Liver (tissue), 9 donors: Measurements from ENCODE around the gene BDH2. TPM values are rescaled to one million over a fixed set of nuclear protein-coding genes. Genes with fewer than 3 reads are reported as not detected.

Source experiments
- DNase-seq: peaks from one replicate; pipeline ENCODE4 v3.0.0-alpha.2; 2017; ENCODE audit warnings: low spot score
- H3K27ac ChIP-seq, 2 donors: one replicate each; pipeline ENCODE4 v1.7.0; 2013; ENCODE audit warnings: inconsistent platforms in 2 of 2, low read length in 2 of 2, control low read depth in 1 of 2, low read depth in 1 of 2, mild to moderate bottlenecking in 1 of 2
- H3K27me3 ChIP-seq, 4 donors: one replicate each; pipeline versions ENCODE4 v1.6.1 to v1.7.0; 2013; ENCODE audit warnings: low read length in 3 of 4, inconsistent platforms in 1 of 4, mild to moderate bottlenecking in 1 of 4, moderate library complexity in 1 of 4; ENCODE audit not compliant: control insufficient read depth in 4 of 4, insufficient read depth in 4 of 4
- H3K36me3 ChIP-seq, 4 donors: one replicate each; pipeline versions ENCODE4 v1.6.1 to v1.7.0; 2013; ENCODE audit warnings: low read length in 3 of 4, mild to moderate bottlenecking in 3 of 4, low read depth in 1 of 4, moderate library complexity in 1 of 4; ENCODE audit not compliant: control insufficient read depth in 4 of 4, insufficient read depth in 3 of 4
- H3K4me1 ChIP-seq, 4 donors: one replicate each; pipeline versions ENCODE4 v1.6.1 to v1.7.0; 2013; ENCODE audit warnings: low read length in 3 of 4, mild to moderate bottlenecking in 3 of 4, moderate library complexity in 1 of 4; ENCODE audit not compliant: control insufficient read depth in 4 of 4, insufficient read depth in 4 of 4
- H3K4me3 ChIP-seq, 3 donors: one replicate each; pipeline versions ENCODE4 v1.6.1 to v1.7.0; 2013; ENCODE audit warnings: low read length in 3 of 3, control low read depth in 1 of 3, low read depth in 1 of 3, mild to moderate bottlenecking in 1 of 3
- H3K9ac ChIP-seq, 2 donors: one replicate each; pipeline ENCODE4 v1.7.0; 2013; ENCODE audit warnings: low read length in 2 of 2, mild to moderate bottlenecking in 2 of 2, moderate library complexity in 2 of 2, control low read depth in 1 of 2, low read depth in 1 of 2
- H3K9me3 ChIP-seq, 4 donors: one replicate each; pipeline versions ENCODE4 v1.6.1 to v1.7.0; 2013; ENCODE audit warnings: low read length in 3 of 4; ENCODE audit not compliant: control insufficient read depth in 4 of 4
- ATF3 ChIP-seq: IDR thresholded peaks from 2 replicates; pipeline ENCODE4 v1.6.1; 2016; ENCODE audit warnings: antibody characterized with exemption
- CTCF ChIP-seq: fragments of 150-350 bp; IDR thresholded peaks from 2 replicates; pipeline ENCODE4 v1.5.1; 2017; ENCODE audit warnings: improper control_type of control experiment, low read depth, low read length; ENCODE audit not compliant: missing input control
- EGR1 ChIP-seq, 2 donors: IDR thresholded peaks; 2 replicates each; pipeline ENCODE4 v1.6.1; 2016 to 2018; ENCODE audit warnings: antibody characterized with exemption in 2 of 2, low read depth in 2 of 2
- FOXA1 ChIP-seq: IDR thresholded peaks from 2 replicates; pipeline ENCODE4 v1.6.1; 2016; ENCODE audit warnings: antibody characterized with exemption
- FOXA2 ChIP-seq: IDR thresholded peaks from 2 replicates; pipeline ENCODE4 v1.6.1; 2016; ENCODE audit warnings: antibody characterized with exemption
- GABPA ChIP-seq, 2 donors: IDR thresholded peaks in 1 of 2; conservative IDR thresholded peaks in 1 of 2; 2 replicates each; pipeline ENCODE4 v1.6.1; 2016; ENCODE audit warnings: antibody characterized with exemption in 2 of 2, mild to moderate bottlenecking in 1 of 2, moderate library complexity in 1 of 2
- HNF4A ChIP-seq, 2 donors: conservative IDR thresholded peaks; 2 replicates each; pipeline ENCODE4 v1.6.1; 2016; ENCODE audit warnings: antibody characterized with exemption in 2 of 2, mild to moderate bottlenecking in 2 of 2
- HNF4G ChIP-seq: IDR thresholded peaks from 2 replicates; pipeline ENCODE4 v1.6.1; 2016; ENCODE audit warnings: antibody characterized with exemption
- JUND ChIP-seq, 2 donors: IDR thresholded peaks; 2 replicates each; pipeline ENCODE4 v1.6.1; 2016; ENCODE audit warnings: antibody characterized with exemption in 2 of 2
- MAX ChIP-seq: IDR thresholded peaks from 2 replicates; pipeline ENCODE4 v1.6.1; 2016; ENCODE audit warnings: antibody characterized with exemption
- RAD21 ChIP-seq, 2 donors: IDR thresholded peaks; 2 replicates each; pipeline ENCODE4 v1.6.1; 2016; ENCODE audit warnings: antibody characterized with exemption in 2 of 2, mild to moderate bottlenecking in 2 of 2
- REST ChIP-seq: IDR thresholded peaks from 2 replicates; pipeline ENCODE4 v1.6.1; 2016; ENCODE audit warnings: antibody characterized with exemption, mild to moderate bottlenecking
- RXRA ChIP-seq, 2 donors: IDR thresholded peaks; 2 replicates each; pipeline ENCODE4 v1.6.1; 2017 to 2018; ENCODE audit warnings: antibody characterized with exemption in 2 of 2, mild to moderate bottlenecking in 1 of 2
- SP1 ChIP-seq: IDR thresholded peaks from 2 replicates; pipeline ENCODE4 v1.6.1; 2018; ENCODE audit warnings: antibody characterized with exemption, mild to moderate bottlenecking
- TAF1 ChIP-seq: conservative IDR thresholded peaks from 2 replicates; pipeline ENCODE4 v1.6.1; 2016; ENCODE audit warnings: antibody characterized with exemption, mild to moderate bottlenecking
- YY1 ChIP-seq: IDR thresholded peaks from 2 replicates; pipeline ENCODE4 v1.6.1; 2016; ENCODE audit warnings: antibody characterized with exemption, mild to moderate bottlenecking
- WGBS: extraction: QIAGEN DNeasy Blood & Tissue Kit; methylation state at CpG from one replicate; pipeline ENCODE4 v1.1.7; 2013; 5-methylcytosine and 5-hydroxymethylcytosine counted together
- polyA plus RNA-seq, 2 donors: library from polyadenylated mRNA; stranded (reverse) in 1 of 2; unstranded in 1 of 2; fragments of 200-250 nt in 1 of 2; fragments of >200 nt in 1 of 2; fragmentation: Nextera tagmentation in 1 of 2; extraction: Ambion mirVana in 1 of 2; gene quantifications; one replicate each; pipeline versions ENCODE4 v1.2.1 to v1.2.3, GENCODE V29; 2013 to 2015
- total RNA-seq, 2 donors: library from RNA; depleted of rRNA; stranded (reverse); fragments of >200 nt; gene quantifications; one replicate each; pipeline ENCODE4 v1.2.3, GENCODE V29; 2014
- donor health status: healthy.
- donor health status: healthy.
- donor health status: healthy.
- donor health status: healthy.
- donor health status: healthy.

The BDH2 gene
- total and polyA plus RNA-seq, 4 donors: 16.6 to 88.5 (median 35.5) TPM

- no peaks in the 10 kb centered on the region for H3K36me3 ChIP-seq
- H3K9ac ChIP-seq: no peak overlapping the region
- H3K4me1 ChIP-seq: peaks cover 0 to 3% (median 0%) of the 10 kb centered on the region in 4 donors
- peak in 1 of 2 donors; percentile 35 for TF ChIP-seq HNF4A (conservative IDR thresholded peaks at IDR 0.05)
- TF ChIP-seq TAF1: no peak
- H3K4me3 ChIP-seq: no peak overlapping the region
- H3K27me3 ChIP-seq: no peaks in the 10 kb centered on the region
- DNase-seq: no peak
- WGBS: 55% methylated on average over 4 of the region's 4 CpGs
- H3K27ac ChIP-seq: no peak overlapping the region
- H3K9me3 ChIP-seq: no peaks in the 10 kb centered on the region
Measured at GRCh38 chr4:103108542-103108941, 8.9 kb upstream of the BDH2 start.

GRCh38 chr4:103105558-103106356 is 6.1 kb upstream of the BDH2 start:
- WGBS: 98% methylated on average over 2 of the region's 2 CpGs
- H3K4me1 ChIP-seq: peaks cover 0 to 3% (median 0%) of the 10 kb centered on the region in 4 donors
- no peak overlapping the region for H3K27ac ChIP-seq
- no peaks in the 10 kb centered on the region for H3K36me3 ChIP-seq
- DNase-seq: no peak
- H3K9ac ChIP-seq: no peak overlapping the region
- H3K27me3 ChIP-seq: no peaks in the 10 kb centered on the region
- no peak overlapping the region for H3K4me3 ChIP-seq
- H3K9me3 ChIP-seq: no peaks in the 10 kb centered on the region
- TF ChIP-seq RAD21 (IDR thresholded peaks at IDR 0.05) (no peak), RXRA (IDR thresholded peaks at IDR 0.05) (no peak), ATF3 (no peak), FOXA2 (no peak), TAF1 (no peak), CTCF (no peak), JUND (IDR thresholded peaks at IDR 0.05) (no peak)

GRCh38 chr4:103104886-103105285 is 5.3 kb upstream of the BDH2 start:
- no peak for DNase-seq
- Histone ChIP-seq H3K9ac (no peak overlapping the region), H3K9me3 (no peaks in the 10 kb centered on the region), H3K4me1 (peaks cover 0 to 3% (median 0%) of the 10 kb centered on the region in 4 donors), H3K36me3 (no peaks in the 10 kb centered on the region), H3K27me3 (no peaks in the 10 kb centered on the region), H3K4me3 (no peak overlapping the region), H3K27ac (no peak overlapping the region)
- 90% methylated on average over 3 of the region's 3 CpGs for WGBS
- TF ChIP-seq SP1 (no peak), HNF4A (conservative IDR thresholded peaks at IDR 0.05) (no peak), FOXA2 (no peak), EGR1 (IDR thresholded peaks at IDR 0.05; ENCODE audit: low read depth in 2 of 2) (no peak), MAX (no peak), HNF4G (no peak), TAF1 (no peak), RAD21 (IDR thresholded peaks at IDR 0.05) (no peak), FOXA1 (no peak), YY1 (no peak), JUND (IDR thresholded peaks at IDR 0.05) (no peak), REST (no peak), GABPA (IDR thresholded peaks at IDR 0.05 in 1 of 2, conservative IDR thresholded peaks at IDR 0.05 in 1 of 2) (no peak), ATF3 (no peak), CTCF (no peak), RXRA (IDR thresholded peaks at IDR 0.05) (no peak)
